HG03565 (cell line): ENCODE results near the gene GSTA1.
"Not testable (repeated sequence)": the region's sequence is repeated elsewhere in the genome, so short reads cannot be mapped to it uniquely, and the experiment has no call there.

Experiments
- ATAC-seq: cut with Tn5 transposase; IDR thresholded peaks from one replicate; pipeline ENCODE4 v1.9.1; 2021; ENCODE audit warnings: mild to moderate bottlenecking, moderate library complexity; ENCODE audit not compliant: unreplicated experiment

GSTA1 gene

DNA sequence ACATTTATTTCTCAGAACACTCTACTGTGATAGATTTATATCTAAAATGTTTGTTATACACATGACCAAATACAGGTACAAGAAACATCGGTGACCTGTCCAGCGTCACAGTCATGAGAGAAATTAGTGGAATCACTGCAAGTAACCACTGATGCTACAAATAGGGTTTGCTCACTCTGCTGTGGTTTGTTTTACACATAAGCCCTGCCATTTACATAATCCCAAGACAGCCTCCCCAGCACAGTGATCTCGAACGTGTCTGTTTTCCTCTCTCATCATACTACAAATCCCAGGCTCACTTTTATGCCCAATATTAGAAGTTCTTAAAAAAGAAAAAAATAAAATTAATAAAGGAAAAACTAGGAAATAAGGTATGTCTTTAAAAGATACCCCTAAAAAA lies 6.2 kb upstream of the GSTA1 start:
- ATAC-seq = not testable (repeated sequence)

DNA sequence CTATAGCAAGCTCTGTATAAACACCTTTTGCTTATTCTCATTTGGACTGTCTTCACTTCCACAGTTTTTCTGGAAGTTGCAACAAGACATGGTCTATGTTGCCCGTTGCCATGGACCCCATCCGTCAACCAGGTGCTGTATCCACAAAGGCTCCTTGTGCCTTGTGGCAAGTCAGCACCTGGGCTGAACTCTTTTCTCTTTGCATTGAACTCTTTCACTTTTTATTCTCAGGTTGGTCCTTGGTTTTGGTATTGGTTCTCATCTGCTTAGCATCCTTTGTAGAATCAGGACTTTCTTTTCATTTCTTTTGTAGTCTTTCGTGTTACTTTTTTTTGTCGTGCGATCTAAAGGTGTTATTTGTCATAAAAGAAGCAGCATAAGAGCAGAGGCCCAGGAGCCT lies 5.0 kb upstream of the GSTA1 start:
- no peak for ATAC-seq

DNA sequence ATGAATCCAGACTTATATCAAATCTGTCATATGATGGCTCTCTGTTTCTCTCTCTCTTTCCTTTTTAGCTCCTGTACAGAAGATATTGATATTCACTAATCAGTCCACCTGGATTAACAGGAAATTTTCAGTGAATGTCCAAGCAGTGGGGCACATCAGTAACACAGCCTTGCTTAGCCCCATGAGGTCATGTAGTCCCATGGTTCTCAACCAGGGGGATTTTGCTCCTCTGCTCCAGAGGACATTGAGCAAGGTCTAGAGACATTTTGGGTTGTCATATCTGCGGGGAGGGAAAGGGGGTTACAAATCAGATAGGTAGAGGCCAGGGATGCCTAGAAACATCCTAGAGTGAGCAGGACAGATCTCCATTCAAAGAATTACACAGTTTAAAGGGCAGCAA lies 810 bp downstream of the GSTA1 start:
- no peak for ATAC-seq

DNA sequence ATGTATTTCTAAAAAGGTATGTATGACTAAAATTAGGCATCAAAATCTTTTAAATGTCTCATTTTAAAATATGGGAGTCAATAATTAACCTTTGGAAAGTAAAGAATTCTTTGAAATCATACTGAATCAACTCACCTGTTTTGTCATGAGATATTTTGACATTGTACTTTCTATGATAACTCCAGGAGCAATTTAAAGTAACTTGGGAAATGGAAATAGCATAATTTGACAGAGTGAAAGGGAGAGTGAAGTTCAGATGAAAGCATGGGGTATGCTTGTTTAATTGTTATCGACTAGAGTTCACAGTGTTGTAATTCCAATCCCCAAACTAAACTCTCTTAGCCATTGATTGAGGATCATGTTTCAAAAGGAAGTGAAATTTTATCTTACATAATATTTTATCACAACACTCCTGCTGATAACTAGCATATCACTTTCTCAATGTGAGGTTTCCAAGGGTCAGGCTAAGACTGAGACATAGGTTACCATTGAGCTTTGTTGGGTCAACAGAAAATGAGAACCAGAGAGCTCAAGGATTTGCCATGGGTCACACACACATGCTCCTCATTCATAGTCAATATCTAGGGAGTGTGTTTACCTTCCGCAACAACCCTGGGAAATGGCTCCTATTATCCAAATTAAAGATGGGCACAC lies 2.3 kb downstream of the GSTA1 start:
- no peak for ATAC-seq

DNA sequence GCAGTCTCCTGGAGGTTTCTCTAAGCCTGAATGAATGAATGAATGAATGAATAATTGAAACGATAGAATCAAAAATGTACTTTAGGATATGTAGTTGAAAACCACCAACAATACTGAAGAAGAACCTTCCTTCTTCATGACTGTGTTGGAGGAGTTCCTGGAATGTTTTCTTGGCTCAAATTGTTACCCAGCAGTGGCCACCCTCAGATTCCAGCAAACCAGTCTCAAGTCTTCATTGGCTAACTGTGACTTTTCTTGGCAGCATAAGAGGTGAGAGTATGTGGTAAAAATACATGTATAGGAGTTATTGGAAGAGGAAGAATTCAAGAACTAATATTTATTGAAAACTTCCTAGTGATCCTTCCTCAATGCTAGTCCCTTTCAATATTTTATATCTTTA lies 4.3 kb downstream of the GSTA1 start:
- not testable (repeated sequence) for ATAC-seq

DNA sequence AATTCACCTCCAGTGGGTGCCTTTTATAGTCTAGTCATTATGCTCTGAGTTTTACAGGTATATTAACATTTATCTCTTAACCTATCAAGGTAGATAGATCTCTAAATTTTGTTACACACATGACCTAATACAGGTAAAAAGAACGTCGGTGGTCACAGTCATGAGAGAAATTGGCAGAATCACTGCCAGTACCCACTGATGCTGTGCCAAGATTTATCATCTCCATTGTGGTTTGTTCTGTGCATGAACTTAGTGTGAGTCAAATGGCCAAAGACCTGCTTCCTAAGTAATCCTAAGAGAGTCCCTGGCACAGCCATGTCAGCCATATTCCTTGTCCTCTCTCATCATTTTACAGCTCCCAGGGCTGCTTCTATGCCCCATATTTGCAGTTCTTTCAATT lies 9.2 kb downstream of the GSTA1 start:
- not testable (repeated sequence) for ATAC-seq

DNA sequence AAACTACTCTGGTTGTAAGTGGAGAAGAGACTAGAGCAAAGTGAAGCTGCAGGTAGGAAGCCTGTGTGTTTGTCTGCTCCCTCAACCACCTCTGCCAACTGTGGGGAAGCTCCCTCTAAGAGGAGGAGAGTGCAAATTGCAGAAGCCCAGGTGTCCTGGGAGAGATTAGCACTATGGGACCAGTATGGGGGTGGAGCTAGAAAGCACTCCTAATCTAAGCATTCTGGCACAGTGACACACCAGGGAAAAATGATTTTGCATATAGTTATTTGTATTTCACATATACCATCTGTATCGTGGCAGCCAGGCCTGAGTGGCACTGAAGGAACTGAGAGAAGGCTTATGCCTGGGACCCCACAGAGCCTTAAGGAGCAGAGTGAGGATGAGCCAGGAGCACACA lies 12.8 kb downstream of the GSTA1 start:
- ATAC-seq = no peak

DNA sequence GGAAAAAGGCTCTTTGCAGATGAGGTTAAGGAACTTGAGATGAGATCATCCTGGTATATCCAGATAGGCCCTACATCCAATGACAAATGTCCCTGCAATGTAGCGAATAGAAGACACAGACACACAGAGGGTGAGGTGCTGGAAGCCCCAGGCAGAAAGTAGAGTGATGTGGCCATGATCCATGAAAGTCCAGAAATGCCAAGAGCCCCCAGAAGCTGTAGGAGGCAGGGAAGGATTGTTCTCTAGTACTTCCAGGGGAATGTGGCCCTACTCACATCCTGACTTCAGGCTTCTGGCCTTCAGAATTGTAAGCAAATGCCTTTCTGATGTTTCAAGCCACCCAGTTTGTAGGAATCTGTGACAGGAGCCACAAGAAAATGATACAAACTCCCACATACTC lies 14.0 kb downstream of the GSTA1 start:
- ATAC-seq = not testable (repeated sequence)

DNA sequence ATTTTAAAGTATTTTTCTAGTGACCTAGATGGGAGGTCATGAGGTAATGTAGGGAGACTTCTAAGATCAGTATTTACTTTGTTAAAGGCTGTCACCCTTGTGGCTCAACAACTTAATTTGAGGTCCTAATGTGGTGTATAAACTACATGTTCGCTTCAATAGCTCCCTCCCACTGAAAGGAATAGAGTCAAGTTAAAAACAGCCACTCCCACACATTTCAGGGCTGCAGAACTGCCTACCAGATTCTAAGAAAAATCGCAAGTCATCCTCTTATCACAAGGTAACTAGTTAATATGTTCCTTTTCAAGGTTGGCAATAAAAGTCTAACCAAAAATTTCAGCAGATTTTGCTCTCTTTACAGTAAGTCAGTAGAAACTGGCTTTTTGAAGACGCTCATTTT lies 15.1 kb downstream of the GSTA1 start:
- ATAC-seq = no peak

DNA sequence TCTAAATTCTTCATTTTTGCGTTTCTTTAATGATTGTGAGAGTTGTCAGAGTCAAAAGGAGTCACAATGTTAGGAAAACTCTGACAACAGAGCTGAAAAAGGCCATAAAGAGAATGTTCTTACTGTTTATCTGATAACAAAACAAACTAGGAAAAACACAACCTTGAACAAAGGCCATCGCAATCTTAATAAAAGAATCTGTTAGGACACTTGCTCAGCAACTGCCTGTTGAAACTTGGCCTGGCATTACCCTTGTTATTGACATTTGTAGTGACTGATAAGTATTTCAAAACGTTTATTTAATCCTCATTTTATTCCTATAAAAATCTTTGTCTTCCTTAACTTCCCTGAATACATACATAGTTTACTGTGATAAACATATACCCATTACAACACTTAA lies 15.7 kb downstream of the GSTA1 start:
- no peak for ATAC-seq

DNA sequence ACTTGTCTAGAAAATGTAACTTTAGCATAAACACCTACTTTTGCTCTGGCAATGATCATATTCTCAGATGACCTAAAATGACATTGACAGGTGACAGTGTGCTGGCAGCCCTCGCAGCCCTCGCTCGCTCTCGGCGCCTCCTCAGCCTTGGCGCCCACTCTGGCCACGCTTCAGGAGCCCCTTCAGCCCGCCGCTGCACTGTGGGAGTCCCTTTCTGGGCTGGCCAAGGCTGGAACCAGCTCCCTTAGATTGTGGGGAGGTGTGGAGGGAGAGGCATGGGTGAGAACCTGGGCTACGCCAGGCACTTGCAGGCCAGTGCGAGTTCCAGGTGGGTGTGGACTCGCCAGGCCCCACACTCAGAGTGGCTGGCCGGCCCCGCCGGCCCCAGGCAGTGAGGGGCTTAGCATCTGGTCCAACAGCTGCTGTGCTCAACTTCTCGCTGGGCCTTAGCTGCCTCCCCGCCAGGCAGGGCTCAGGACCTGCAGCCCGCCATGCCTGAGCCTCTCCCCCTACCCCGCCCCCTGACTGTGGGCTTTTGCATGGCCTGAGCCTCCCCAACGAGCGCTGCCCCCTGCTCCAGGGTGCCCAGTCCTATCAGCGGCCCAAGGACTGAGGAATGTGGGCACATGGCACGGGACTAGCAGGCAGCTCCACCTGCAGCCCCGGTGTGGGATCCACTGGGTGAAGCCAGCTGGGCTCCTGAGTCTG lies 17.2 kb downstream of the GSTA1 start:
- ATAC-seq = no peak

DNA sequence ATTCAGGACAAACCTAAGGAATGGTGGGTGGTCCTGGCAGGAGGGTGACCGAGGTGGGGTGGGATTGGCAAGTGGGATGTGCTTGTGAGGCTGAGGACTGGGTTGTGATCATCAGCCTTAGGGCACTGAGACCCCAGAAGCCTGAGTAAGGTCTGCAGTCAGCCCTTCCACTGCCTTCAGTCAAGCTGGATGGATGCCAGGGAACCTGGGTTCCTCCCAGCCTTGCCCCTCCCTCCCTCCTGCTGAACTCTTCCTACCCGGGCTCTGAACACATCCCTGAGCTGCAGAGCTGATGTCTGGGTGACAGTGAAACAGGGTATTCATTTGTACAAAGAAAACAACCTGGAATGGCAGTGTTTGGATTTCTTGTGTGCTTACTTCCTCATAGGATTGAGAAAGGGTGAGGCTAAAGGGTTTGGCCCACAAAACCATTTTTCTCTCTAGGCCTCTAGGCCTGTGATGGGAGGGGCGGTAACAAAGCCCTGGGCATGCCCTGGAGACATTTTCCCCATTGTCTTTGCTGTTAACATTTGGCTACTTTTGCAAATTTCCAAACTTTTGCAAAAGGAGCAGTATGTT lies 20.8 kb downstream of the GSTA1 start:
- ATAC-seq = not testable (repeated sequence)

DNA sequence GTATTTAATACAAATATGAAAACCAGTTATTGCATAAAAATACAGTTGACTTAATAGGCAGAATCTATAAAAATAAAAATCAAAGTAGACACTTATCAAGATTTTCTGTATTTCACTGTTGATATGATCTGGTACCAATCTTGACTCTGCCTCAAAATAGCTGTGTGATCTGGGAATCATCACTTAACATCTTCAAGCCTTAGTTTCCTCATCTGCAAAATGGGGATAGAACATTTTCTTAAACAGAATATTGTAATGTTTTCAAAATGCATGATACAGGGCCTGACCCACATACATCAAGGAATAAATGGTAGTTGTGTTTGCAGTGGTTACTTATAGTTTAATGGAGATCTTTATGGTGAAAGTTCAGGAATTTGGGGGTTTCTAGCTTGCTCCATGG lies 21.4 kb downstream of the GSTA1 start:
- not testable (repeated sequence) for ATAC-seq

DNA sequence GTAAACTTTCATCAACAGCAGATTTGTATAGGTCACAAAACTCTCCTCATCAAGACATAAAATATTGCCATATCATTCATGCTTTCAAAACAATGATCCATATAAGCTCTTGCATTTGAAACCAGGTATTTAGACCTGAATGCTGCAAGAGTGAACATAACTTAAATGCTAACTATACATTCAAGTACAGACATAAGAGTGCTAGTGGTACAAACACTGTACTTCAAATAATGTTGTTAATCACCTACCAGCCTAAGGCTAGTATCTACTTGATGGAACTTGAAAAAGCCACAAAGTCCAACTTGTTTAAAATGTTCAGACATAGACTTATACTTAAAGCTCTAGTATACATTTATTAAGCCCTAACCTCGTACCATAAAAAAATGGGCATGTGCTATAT lies 24.4 kb downstream of the GSTA1 start:
- no peak for ATAC-seq

DNA sequence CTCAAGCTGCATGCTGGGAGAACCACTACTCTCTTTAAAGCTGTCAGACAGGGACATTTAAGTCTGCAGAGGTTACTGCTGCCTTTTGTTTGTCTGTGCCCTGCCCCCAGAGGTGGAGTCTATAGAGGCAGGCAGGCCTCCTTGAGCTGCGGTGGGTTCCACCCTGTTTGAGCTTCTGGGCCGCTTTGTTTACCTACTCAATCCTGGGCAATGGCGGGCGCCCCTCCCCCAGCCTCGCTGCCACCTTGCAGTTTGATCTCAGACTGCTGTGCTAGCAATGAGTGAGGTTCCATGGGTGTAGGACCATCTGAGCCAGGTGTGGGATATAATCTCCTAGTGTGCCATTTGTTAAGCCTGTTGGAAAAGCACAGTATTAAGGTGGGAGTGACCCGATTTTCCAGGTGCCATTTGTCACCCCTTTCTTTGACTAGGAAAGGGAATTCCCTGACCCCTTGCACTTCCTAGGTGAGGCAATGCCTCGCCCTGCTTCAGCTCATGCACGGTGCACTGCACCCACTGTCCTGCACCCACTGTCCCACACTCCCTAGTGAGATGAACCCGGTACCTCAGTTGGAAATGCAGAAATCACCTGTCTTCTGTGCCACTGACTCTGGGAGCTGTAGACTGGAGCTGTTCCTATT lies 26.8 kb downstream of the GSTA1 start:
- ATAC-seq = not testable (repeated sequence)

DNA sequence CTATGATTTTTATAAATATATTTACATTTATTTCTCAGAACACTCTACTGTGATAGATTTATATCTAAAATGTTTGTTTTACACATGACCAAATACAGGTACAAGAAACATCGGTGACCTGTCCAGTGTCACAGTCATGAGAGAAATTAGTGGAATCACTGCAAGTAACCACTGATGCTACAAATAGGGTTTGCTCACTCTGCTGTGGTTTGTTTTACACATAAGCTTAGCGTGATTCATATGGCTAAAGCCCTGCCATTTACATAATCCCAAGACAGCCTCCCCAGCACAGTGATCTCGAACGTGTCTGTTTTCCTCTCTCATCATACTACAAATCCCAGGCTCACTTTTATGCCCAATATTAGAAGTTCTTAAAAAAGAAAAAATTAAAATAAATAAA lies 34.2 kb downstream of the GSTA1 start:
- not testable (repeated sequence) for ATAC-seq

DNA sequence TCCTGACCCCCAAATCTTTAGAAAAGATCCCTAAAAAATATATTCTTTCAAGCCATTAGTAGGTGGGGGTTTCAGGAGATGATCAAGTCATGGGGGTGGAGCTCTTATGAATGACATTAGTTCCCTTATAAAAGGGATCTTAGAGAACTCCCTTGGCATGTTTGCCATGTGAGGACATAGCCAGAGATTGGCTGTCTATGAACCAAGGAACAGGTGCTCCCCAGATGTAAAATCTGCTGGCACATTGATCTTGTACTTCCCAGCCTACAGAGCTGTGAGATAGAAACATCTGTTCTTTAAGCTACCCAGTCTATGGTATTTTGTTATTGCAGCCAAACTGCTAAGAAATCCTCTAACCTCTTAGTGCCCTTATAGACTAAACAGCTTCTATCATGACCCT lies 36.0 kb downstream of the GSTA1 start:
- not testable (repeated sequence) for ATAC-seq

DNA sequence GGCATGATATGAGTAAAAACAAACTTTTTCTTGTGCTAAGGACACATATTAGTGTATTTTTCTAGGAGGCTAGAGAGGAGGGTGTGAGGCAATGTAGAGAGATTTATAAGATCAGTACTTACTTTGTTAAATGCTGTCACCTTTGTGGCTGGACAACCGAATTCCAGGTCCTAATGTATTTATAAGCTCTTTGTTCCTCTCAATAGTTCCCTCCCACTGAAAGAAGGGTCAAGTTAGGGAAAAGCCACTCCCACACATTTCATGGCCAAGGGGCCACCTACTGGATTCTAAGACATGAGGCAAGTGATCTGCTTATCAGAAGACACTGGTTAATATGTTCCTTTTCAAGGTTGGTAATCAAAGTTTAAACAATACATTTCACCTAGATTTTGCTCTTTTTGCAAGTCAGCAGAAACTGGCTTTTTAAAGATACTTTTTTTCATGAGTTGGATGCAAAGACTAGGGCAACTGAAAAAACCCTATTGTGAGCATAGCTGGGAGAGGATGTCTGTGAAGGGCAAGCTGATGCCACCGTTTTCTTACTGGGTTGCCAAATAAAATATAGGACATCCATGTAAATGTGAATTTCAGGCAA lies 40.2 kb downstream of the GSTA1 start, which contains the start of gene GSTA2:
Gene GSTA2, minus strand, starts transcription at position 154 of the 595 bp plus-strand sequence. CDS start 5,528 bp downstream, outside the sequence.
- ATAC-seq = not testable (repeated sequence)

DNA sequence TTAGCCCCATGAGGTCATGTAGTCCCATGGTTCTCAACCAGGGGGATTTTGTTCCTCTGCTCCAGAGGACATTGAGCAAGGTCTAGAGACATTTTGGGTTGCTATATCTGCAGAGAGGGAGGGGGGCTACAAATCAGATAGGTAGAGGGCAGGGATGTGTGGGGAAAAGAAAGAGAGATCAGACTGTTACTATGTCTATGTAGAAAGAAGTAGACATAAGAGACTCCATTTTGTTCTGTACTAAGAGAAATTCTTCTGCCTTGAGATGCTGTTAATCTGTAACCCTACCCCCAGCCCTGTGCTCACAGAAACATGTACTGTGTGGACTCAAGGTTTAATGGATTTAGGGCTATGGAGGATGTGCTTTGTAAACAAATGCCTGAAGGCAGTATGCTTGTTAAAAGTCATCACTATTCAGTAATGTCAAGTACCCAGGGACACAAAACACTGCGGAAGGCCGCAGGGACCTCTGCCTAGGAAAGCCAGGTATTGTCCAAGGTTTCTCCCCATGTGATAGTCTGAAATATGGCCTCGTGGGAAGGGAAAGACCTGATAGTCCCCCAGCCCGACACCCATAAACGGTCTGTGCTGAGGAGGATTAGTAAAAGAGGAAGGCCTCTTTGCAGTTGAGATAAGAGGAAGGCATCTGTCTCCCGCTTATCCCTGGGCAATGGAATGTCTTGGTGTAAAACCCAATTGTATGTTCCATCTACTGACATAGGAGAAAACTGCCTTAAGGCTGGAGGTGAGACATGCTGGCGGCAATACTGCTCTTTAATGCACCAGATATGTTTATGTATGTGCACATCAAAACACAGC lies 41.7 kb downstream of the GSTA1 start:
- not testable (repeated sequence) for ATAC-seq

DNA sequence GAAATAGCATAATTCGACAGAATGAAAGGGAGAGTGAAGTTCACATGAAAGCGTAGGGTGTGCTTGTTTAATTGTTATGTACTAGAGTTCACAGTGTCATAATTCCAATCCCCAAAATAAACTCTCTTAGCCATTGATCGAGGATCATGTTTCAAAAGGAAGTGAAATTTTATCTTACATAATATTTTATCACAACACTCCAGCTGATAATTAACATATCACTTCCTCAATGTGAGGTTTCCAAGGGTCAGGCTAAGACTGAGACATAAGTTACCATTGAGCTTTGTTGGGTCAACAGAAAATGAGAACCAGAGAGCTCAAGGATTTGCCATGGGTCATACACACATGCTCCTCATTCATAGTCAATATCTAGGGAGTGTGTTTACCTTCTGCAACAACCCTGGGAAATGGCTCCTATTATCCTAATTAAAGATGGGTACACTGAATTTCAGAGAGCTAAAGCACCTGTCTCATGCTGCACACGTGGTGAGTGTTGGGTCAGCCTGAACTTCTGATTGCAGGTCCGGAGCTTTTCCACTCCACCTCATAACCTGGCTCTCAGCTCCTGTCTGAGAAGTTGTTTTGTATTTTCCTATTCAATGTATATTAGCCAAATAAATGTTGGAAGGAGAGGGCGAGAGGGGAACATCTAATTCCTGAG lies 43.4 kb downstream of the GSTA1 start:
- ATAC-seq = no peak
